Glutamatergic neuron (in vitro differentiated cells): ENCODE measurements around the gene ONECUT3. TPM values are rescaled to one million over a fixed set of nuclear protein-coding genes. Genes with fewer than 3 reads are reported as not detected.

ENCODE experiments used
- DNase-seq: peaks from one replicate; pipeline ENCODE4 v3.0.0; 2022
- H3K27ac Mint-ChIP-seq: one replicate; pipeline ENCODE4 v1.8.0; 2020; ENCODE audit warnings: mild to moderate bottlenecking, mixed read lengths, inconsistent platforms; ENCODE audit not compliant: unreplicated experiment
- H3K27me3 Mint-ChIP-seq: one replicate; pipeline ENCODE4 v1.8.0; 2020; ENCODE audit warnings: mild to moderate bottlenecking, moderate library complexity, mixed read lengths, inconsistent platforms; ENCODE audit not compliant: unreplicated experiment
- H3K36me3 Mint-ChIP-seq: one replicate; pipeline ENCODE4 v1.8.0; 2020; ENCODE audit warnings: mild to moderate bottlenecking, mixed read lengths, inconsistent platforms; ENCODE audit not compliant: unreplicated experiment
- H3K4me1 Mint-ChIP-seq: one replicate; pipeline ENCODE4 v1.8.0; 2020; ENCODE audit warnings: mild to moderate bottlenecking, low read depth, mixed read lengths, inconsistent platforms; ENCODE audit not compliant: unreplicated experiment
- H3K4me3 Mint-ChIP-seq: one replicate; pipeline ENCODE4 v1.8.0; 2020; ENCODE audit warnings: mild to moderate bottlenecking, mixed read lengths, inconsistent platforms; ENCODE audit not compliant: unreplicated experiment
- H3K9me3 Mint-ChIP-seq: one replicate; pipeline ENCODE4 v1.8.0; 2020; ENCODE audit warnings: mild to moderate bottlenecking, moderate library complexity, mixed read lengths, inconsistent platforms; ENCODE audit not compliant: unreplicated experiment
- CTCF ChIP-seq: fragments of 200-600 bp; sonication (generic); IDR thresholded peaks from one replicate; pipeline ENCODE4 v1.5.0; 2021; ENCODE audit not compliant: partially characterized antibody, unreplicated experiment
- total RNA-seq: library from RNA; stranded (reverse); fragmentation: NEBNext Ultra II Directional; extraction: Animal tissue kit (Norgen Biotek cat#: 25700); gene quantifications from one replicate; pipeline ENCODE4 v1.2.1, GENCODE V29; 2021; ENCODE audit not compliant: unreplicated experiment

ONECUT3 gene
- total RNA-seq, 1 donor from 2014 or later, result 15.4 TPM

GRCh38 chr19:1804858-1805257 is 51.6 kb downstream of the ONECUT3 start:
- peaks cover 3% of the 10 kb centered on the region for H3K9me3 Mint-ChIP-seq
- H3K4me3 Mint-ChIP-seq, result no peak overlapping the region
- no peak for TF ChIP-seq CTCF
- DNase-seq, result no peak
- no peak overlapping the region for H3K27ac Mint-ChIP-seq
- no peaks in the 10 kb centered on the region for H3K36me3 Mint-ChIP-seq
- peaks cover 9% of the 10 kb centered on the region for H3K27me3 Mint-ChIP-seq
- no peaks in the 10 kb centered on the region for H3K4me1 Mint-ChIP-seq

GRCh38 chr19:1805401-1806183 is 52.3 kb downstream of the ONECUT3 start:
- H3K4me3 Mint-ChIP-seq, result no peak overlapping the region
- H3K9me3 Mint-ChIP-seq, result peaks cover 3% of the 10 kb centered on the region
- H3K4me1 Mint-ChIP-seq, result no peaks in the 10 kb centered on the region
- TF ChIP-seq CTCF, result no peak
- no peaks in the 10 kb centered on the region for H3K36me3 Mint-ChIP-seq
- no peak overlapping the region for H3K27ac Mint-ChIP-seq
- peak; percentile 15 for DNase-seq
- H3K27me3 Mint-ChIP-seq, result peaks cover 4% of the 10 kb centered on the region

- TF ChIP-seq CTCF, result no peak
- no peak overlapping the region for H3K27ac Mint-ChIP-seq
- no peaks in the 10 kb centered on the region for H3K36me3 Mint-ChIP-seq
- H3K9me3 Mint-ChIP-seq, result peaks cover 3% of the 10 kb centered on the region
- H3K4me3 Mint-ChIP-seq, result no peak overlapping the region
- no peaks in the 10 kb centered on the region for H3K4me1 Mint-ChIP-seq
- DNase-seq, result peak; percentile 18
- peaks cover 4% of the 10 kb centered on the region for H3K27me3 Mint-ChIP-seq
These were observed 53.1 kb downstream of the ONECUT3 start for GRCh38 chr19:1806184-1807029.

GRCh38 chr19:1807030-1807694 is 53.9 kb downstream of the ONECUT3 start:
- no peaks in the 10 kb centered on the region for H3K36me3 Mint-ChIP-seq
- H3K9me3 Mint-ChIP-seq, result peaks cover 3% of the 10 kb centered on the region
- H3K4me3 Mint-ChIP-seq, result no peak overlapping the region
- TF ChIP-seq CTCF, result no peak
- no peak for DNase-seq
- H3K4me1 Mint-ChIP-seq, result no peaks in the 10 kb centered on the region
- no peak overlapping the region for H3K27ac Mint-ChIP-seq
- H3K27me3 Mint-ChIP-seq, result peaks cover 4% of the 10 kb centered on the region
